GM12878 (cell line): Measurements from ENCODE around the gene SPHK1. TPM values are rescaled to one million over a fixed set of nuclear protein-coding genes. Genes with fewer than 3 reads are reported as not detected.

Source experiments
- ASH2L ChIP-seq: fragments of 300-600, 200-600 bp; sonication (generic); IDR thresholded peaks from 2 replicates; pipeline ENCODE4 v1.6.1; 2017; ENCODE audit warnings: low read depth, mild to moderate bottlenecking, borderline replicate concordance
- BRCA1 ChIP-seq: IDR thresholded peaks from 2 replicates; pipeline ENCODE4 v1.6.1; 2011; ENCODE audit warnings: low read depth, low read length, improper control_type of control experiment
- CEBPB ChIP-seq, 2 experiments: fragments of 150-350 bp in 1 of 2; IDR thresholded peaks; 2 replicates each; pipeline ENCODE4 v1.6.1; 2012 to 2014; ENCODE audit warnings: low read depth in 2 of 2, low read length in 2 of 2, borderline replicate concordance in 1 of 2, inconsistent platforms in 1 of 2
- CHD1 ChIP-seq: IDR thresholded peaks from 2 replicates; pipeline ENCODE4 v1.6.1; 2012; ENCODE audit warnings: low read depth, low read length, improper control_type of control experiment
- EZH2 ChIP-seq: IDR thresholded peaks from 2 replicates; pipeline ENCODE4 v1.6.1; 2012; ENCODE audit warnings: low read depth, mild to moderate bottlenecking, control low read depth, inconsistent platforms, low read length, borderline replicate concordance; ENCODE audit not compliant: control insufficient read depth
- FOS ChIP-seq: IDR thresholded peaks from 3 replicates; pipeline ENCODE4 v1.6.1; 2011; ENCODE audit warnings: borderline replicate concordance; ENCODE audit not compliant: insufficient read length; ENCODE audit errors: extremely low read depth
- FOXM1 ChIP-seq: IDR thresholded peaks from 2 replicates; pipeline ENCODE4 v1.6.1; 2012; ENCODE audit warnings: low read depth, mild to moderate bottlenecking, inconsistent platforms, low read length, moderate library complexity
- NFYB ChIP-seq: IDR thresholded peaks from 2 replicates; pipeline ENCODE4 v1.6.1; 2011; ENCODE audit warnings: low read depth, mild to moderate bottlenecking, low read length, improper control_type of control experiment, moderate library complexity; ENCODE audit not compliant: insufficient read depth
- POLR2AphosphoS5 ChIP-seq: IDR thresholded peaks from 2 replicates; pipeline ENCODE4 v1.6.1; 2011; ENCODE audit warnings: mild to moderate bottlenecking, low read length, inconsistent platforms
- RBBP5 ChIP-seq: fragments of 200-600 bp; sonication (generic); conservative IDR thresholded peaks from 2 replicates; pipeline ENCODE4 v1.6.1; 2016
- SREBF1 ChIP-seq: IDR thresholded peaks from 2 replicates; pipeline ENCODE4 v1.6.1; 2012; ENCODE audit warnings: mild to moderate bottlenecking, low read length
- SRF ChIP-seq, 2 experiments: IDR thresholded peaks; 2 replicates each; pipeline ENCODE4 v1.6.1; 2011; ENCODE audit warnings: low read depth in 2 of 2, low read length in 2 of 2, mild to moderate bottlenecking in 1 of 2, moderate library complexity in 1 of 2
- TCF12 ChIP-seq: IDR thresholded peaks from 2 replicates; pipeline ENCODE4 v1.6.1; 2011; ENCODE audit warnings: low read depth, mild to moderate bottlenecking, low read length
- ZNF24 ChIP-seq: fragments of 450-650 bp; IDR thresholded peaks from 2 replicates; pipeline ENCODE4 v1.6.1; 2017; ENCODE audit warnings: antibody characterized with exemption, mild to moderate bottlenecking
- polyA plus RNA-seq, 11 experiments: library from polyadenylated mRNA; depleted of rRNA in 4 of 11; unstranded in 6 of 11; stranded (reverse) in 5 of 11; fragments of >200 nt; fragmentation: Nextera tagmentation in 4 of 11; fragmentation: Illumina TruSeq in 1 of 11; extraction: Ambion mirVana in 4 of 11; extraction: Trizol in 1 of 11; gene quantifications; 1 replicate in 1 of 11; 2 replicates in 10 of 11; pipeline versions ENCODE4 v1.2.1 to v1.2.3, GENCODE V29; 2011 to 2016; ENCODE audit warnings: inconsistent platforms in 2 of 11, missing spikeins in 2 of 11, low read depth in 1 of 11
- total RNA-seq, 4 experiments: library from RNA; depleted of rRNA in 3 of 4; stranded (reverse); fragments of >200 nt in 3 of 4; fragmentation: Illumina TruSeq in 1 of 4; extraction: Trizol in 1 of 4; gene quantifications; 2 replicates each; pipeline versions ENCODE4 v1.2.1 to v1.2.3, GENCODE V29; 2013 to 2021
- TF ChIP-seq, protein P1 (sequence below): IDR thresholded peaks from 2 replicates; pipeline ENCODE4 v1.6.1; 2012; ENCODE audit warnings: improper control_type of control experiment, low read depth, low read length; ENCODE audit not compliant: insufficient replicate concordance
- TF ChIP-seq, protein P2 (sequence below): fragments of 450-650 bp; IDR thresholded peaks from 2 replicates; pipeline ENCODE4 v1.6.1; 2017; ENCODE audit warnings: borderline replicate concordance
- TF ChIP-seq, protein P3 (sequence below): fragments of 450-650 bp; IDR thresholded peaks from 2 replicates; pipeline ENCODE4 v1.6.1; 2016; ENCODE audit warnings: mild to moderate bottlenecking, moderate library complexity, borderline replicate concordance
- TF ChIP-seq, protein P4 (sequence below): IDR thresholded peaks from 2 replicates; pipeline ENCODE4 v1.6.1; 2011; ENCODE audit warnings: low read depth, low read length, improper control_type of control experiment, borderline replicate concordance

The SPHK1 gene
- total and polyA plus RNA-seq, 10 of the 15 experiments (the other 5 are each of a cell fraction or from before 2014, with no cell fraction given) = 0.09 to 1.1 (median 0.36) TPM; not detected in 2

DNA sequence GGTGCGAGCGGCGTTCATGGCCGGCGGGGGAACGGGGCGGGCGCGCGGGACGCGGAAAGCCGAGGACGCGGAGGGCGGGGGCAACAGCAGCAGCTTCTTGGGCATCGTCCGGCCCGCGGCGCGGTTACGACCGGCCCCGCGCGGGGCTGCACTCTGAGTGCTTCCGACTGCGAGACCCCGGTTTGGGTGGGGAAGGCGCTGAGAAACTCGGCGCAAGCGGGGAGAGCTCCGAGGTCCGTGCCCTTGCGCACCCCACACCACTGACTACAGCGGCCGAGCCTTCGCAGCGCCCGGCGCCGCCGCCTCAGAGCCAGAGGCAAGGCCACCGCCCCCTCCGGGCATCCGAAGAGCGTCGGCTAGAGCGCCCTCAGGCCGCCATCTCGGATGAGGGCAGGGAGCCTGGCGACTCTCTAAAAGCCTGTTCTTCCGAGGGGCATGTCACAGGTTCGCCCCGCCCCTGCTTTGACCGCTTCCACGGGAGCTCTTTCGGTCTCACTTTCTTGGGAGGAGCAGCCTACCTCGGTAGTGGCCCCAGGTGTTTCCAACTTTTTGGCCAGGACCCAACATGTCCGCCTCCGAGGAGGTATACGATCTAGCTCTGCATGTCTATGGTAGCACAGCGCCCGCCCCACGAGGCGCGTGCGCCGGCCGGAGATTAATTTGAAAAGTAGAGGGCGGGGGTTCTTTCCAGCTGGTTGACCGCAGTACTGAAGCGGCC, 30.7 kb upstream of the SPHK1 start, which contains the start of gene PRPSAP1 (continued):
- TF ChIP-seq, protein P1, sequence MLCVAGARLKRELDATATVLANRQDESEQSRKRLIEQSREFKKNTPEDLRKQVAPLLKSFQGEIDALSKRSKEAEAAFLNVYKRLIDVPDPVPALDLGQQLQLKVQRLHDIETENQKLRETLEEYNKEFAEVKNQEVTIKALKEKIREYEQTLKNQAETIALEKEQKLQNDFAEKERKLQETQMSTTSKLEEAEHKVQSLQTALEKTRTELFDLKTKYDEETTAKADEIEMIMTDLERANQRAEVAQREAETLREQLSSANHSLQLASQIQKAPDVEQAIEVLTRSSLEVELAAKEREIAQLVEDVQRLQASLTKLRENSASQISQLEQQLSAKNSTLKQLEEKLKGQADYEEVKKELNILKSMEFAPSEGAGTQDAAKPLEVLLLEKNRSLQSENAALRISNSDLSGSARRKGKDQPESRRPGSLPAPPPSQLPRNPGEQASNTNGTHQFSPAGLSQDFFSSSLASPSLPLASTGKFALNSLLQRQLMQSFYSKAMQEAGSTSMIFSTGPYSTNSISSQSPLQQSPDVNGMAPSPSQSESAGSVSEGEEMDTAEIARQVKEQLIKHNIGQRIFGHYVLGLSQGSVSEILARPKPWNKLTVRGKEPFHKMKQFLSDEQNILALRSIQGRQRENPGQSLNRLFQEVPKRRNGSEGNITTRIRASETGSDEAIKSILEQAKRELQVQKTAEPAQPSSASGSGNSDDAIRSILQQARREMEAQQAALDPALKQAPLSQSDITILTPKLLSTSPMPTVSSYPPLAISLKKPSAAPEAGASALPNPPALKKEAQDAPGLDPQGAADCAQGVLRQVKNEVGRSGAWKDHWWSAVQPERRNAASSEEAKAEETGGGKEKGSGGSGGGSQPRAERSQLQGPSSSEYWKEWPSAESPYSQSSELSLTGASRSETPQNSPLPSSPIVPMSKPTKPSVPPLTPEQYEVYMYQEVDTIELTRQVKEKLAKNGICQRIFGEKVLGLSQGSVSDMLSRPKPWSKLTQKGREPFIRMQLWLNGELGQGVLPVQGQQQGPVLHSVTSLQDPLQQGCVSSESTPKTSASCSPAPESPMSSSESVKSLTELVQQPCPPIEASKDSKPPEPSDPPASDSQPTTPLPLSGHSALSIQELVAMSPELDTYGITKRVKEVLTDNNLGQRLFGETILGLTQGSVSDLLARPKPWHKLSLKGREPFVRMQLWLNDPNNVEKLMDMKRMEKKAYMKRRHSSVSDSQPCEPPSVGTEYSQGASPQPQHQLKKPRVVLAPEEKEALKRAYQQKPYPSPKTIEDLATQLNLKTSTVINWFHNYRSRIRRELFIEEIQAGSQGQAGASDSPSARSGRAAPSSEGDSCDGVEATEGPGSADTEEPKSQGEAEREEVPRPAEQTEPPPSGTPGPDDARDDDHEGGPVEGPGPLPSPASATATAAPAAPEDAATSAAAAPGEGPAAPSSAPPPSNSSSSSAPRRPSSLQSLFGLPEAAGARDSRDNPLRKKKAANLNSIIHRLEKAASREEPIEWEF = peak; percentile 42
- TF ChIP-seq, protein P2, sequence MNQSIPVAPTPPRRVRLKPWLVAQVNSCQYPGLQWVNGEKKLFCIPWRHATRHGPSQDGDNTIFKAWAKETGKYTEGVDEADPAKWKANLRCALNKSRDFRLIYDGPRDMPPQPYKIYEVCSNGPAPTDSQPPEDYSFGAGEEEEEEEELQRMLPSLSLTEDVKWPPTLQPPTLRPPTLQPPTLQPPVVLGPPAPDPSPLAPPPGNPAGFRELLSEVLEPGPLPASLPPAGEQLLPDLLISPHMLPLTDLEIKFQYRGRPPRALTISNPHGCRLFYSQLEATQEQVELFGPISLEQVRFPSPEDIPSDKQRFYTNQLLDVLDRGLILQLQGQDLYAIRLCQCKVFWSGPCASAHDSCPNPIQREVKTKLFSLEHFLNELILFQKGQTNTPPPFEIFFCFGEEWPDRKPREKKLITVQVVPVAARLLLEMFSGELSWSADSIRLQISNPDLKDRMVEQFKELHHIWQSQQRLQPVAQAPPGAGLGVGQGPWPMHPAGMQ = no peak
- TF ChIP-seq SRF (IDR thresholded peaks at IDR 0.05; ENCODE audit: low read depth in 2 of 2, low read length in 2 of 2) (no peak), TCF12 (peak; percentile 37; the same call in 1 of the 2 replicates), SREBF1 (no peak), FOS (no peak), RBBP5 (no peak), FOXM1 (no peak), NFYB (no peak), BRCA1 (no peak), EZH2 (no peak), ZNF24 (peak; percentile 84), CHD1 (no peak), POLR2AphosphoS5 (peak; percentile 85), CEBPB (IDR thresholded peaks at IDR 0.05; ENCODE audit: borderline replicate concordance in 1 of 2, low read depth in 2 of 2, low read length in 2 of 2) (no peak), ASH2L (no peak)
- TF ChIP-seq, protein P3, sequence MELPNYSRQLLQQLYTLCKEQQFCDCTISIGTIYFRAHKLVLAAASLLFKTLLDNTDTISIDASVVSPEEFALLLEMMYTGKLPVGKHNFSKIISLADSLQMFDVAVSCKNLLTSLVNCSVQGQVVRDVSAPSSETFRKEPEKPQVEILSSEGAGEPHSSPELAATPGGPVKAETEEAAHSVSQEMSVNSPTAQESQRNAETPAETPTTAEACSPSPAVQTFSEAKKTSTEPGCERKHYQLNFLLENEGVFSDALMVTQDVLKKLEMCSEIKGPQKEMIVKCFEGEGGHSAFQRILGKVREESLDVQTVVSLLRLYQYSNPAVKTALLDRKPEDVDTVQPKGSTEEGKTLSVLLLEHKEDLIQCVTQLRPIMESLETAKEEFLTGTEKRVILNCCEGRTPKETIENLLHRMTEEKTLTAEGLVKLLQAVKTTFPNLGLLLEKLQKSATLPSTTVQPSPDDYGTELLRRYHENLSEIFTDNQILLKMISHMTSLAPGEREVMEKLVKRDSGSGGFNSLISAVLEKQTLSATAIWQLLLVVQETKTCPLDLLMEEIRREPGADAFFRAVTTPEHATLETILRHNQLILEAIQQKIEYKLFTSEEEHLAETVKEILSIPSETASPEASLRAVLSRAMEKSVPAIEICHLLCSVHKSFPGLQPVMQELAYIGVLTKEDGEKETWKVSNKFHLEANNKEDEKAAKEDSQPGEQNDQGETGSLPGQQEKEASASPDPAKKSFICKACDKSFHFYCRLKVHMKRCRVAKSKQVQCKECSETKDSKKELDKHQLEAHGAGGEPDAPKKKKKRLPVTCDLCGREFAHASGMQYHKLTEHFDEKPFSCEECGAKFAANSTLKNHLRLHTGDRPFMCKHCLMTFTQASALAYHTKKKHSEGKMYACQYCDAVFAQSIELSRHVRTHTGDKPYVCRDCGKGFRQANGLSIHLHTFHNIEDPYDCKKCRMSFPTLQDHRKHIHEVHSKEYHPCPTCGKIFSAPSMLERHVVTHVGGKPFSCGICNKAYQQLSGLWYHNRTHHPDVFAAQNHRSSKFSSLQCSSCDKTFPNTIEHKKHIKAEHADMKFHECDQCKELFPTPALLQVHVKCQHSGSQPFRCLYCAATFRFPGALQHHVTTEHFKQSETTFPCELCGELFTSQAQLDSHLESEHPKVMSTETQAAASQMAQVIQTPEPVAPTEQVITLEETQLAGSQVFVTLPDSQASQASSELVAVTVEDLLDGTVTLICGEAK = peak; percentile 61; the same call in 1 of the 2 replicates
- TF ChIP-seq, protein P4, sequence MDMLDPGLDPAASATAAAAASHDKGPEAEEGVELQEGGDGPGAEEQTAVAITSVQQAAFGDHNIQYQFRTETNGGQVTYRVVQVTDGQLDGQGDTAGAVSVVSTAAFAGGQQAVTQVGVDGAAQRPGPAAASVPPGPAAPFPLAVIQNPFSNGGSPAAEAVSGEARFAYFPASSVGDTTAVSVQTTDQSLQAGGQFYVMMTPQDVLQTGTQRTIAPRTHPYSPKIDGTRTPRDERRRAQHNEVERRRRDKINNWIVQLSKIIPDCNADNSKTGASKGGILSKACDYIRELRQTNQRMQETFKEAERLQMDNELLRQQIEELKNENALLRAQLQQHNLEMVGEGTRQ = no peak
